ENCODE data around the gene PRKCH. TPM values are rescaled to one million over a fixed set of nuclear protein-coding genes. Genes with fewer than 3 reads are reported as not detected.

Gene PRKCH
- total RNA-seq, 1 donor from 2014 or later, result 19.1 TPM

GRCh38 chr14:61454545-61454944 lies 133.2 kb downstream of the PRKCH start:
- no peak overlapping the region for H3K27ac Mint-ChIP-seq
- peaks cover 9% of the 10 kb centered on the region for H3K36me3 Mint-ChIP-seq
- no peaks in the 10 kb centered on the region for H3K4me1 Mint-ChIP-seq (ENCODE audit: unreplicated experiment)
- DNase-seq (ENCODE audit: extremely low spot score, unreplicated experiment), result no peak
- H3K4me3 Mint-ChIP-seq, result no peak overlapping the region
- H3K9me3 Mint-ChIP-seq, result no peaks in the 10 kb centered on the region
- no peak for TF ChIP-seq CTCF (conservative IDR thresholded peaks at IDR 0.05)
- H3K27me3 Mint-ChIP-seq, result no peaks in the 10 kb centered on the region

- Mint-ChIP-seq H3K27ac (no peak overlapping the region), H3K4me3 (no peak overlapping the region), H3K27me3 (no peaks in the 10 kb centered on the region), H3K36me3 (peaks cover 12% of the 10 kb centered on the region), H3K9me3 (no peaks in the 10 kb centered on the region), H3K4me1 (ENCODE audit: unreplicated experiment) (no peaks in the 10 kb centered on the region)
- DNase-seq (ENCODE audit: extremely low spot score, unreplicated experiment), result no peak
- TF ChIP-seq CTCF (conservative IDR thresholded peaks at IDR 0.05), result no peak
These were observed 134.0 kb downstream of the PRKCH start for GRCh38 chr14:61455351-61455750.

GRCh38 chr14:61456720-61457119 lies 135.3 kb downstream of the PRKCH start:
- Mint-ChIP-seq H3K4me1 (ENCODE audit: unreplicated experiment) (peaks cover 7% of the 10 kb centered on the region), H3K9me3 (no peaks in the 10 kb centered on the region), H3K4me3 (no peak overlapping the region), H3K36me3 (peaks cover 12% of the 10 kb centered on the region), H3K27ac (no peak overlapping the region), H3K27me3 (no peaks in the 10 kb centered on the region)
- no peak for DNase-seq (ENCODE audit: extremely low spot score, unreplicated experiment)
- peak; percentile 93 for TF ChIP-seq CTCF (conservative IDR thresholded peaks at IDR 0.05)

GRCh38 chr14:61458766-61459165 lies 137.4 kb downstream of the PRKCH start:
- no peak overlapping the region for H3K4me3 Mint-ChIP-seq
- no peaks in the 10 kb centered on the region for H3K27me3 Mint-ChIP-seq
- peak overlapping the region; percentile 16 for H3K27ac Mint-ChIP-seq
- H3K36me3 Mint-ChIP-seq, result peaks cover 12% of the 10 kb centered on the region
- H3K4me1 Mint-ChIP-seq (ENCODE audit: unreplicated experiment), result peaks cover 23% of the 10 kb centered on the region
- H3K9me3 Mint-ChIP-seq, result no peaks in the 10 kb centered on the region
- TF ChIP-seq CTCF (conservative IDR thresholded peaks at IDR 0.05), result no peak
- DNase-seq (ENCODE audit: extremely low spot score, unreplicated experiment), result no peak

- DNase-seq (ENCODE audit: extremely low spot score, unreplicated experiment), result no peak
- Mint-ChIP-seq H3K9me3 (no peaks in the 10 kb centered on the region), H3K27ac (peak overlapping the region; percentile 16), H3K27me3 (no peaks in the 10 kb centered on the region), H3K36me3 (peaks cover 12% of the 10 kb centered on the region), H3K4me1 (ENCODE audit: unreplicated experiment) (peaks cover 24% of the 10 kb centered on the region), H3K4me3 (no peak overlapping the region)
- no peak for TF ChIP-seq CTCF (conservative IDR thresholded peaks at IDR 0.05)
These were observed 137.8 kb downstream of the PRKCH start for GRCh38 chr14:61459229-61459628.

GRCh38 chr14:61460063-61460462 lies 138.7 kb downstream of the PRKCH start:
- H3K9me3 Mint-ChIP-seq, result no peaks in the 10 kb centered on the region
- peaks cover 24% of the 10 kb centered on the region for H3K4me1 Mint-ChIP-seq (ENCODE audit: unreplicated experiment)
- H3K4me3 Mint-ChIP-seq, result no peak overlapping the region
- no peak overlapping the region for H3K27ac Mint-ChIP-seq
- H3K27me3 Mint-ChIP-seq, result no peaks in the 10 kb centered on the region
- DNase-seq (ENCODE audit: extremely low spot score, unreplicated experiment), result no peak
- no peak for TF ChIP-seq CTCF (conservative IDR thresholded peaks at IDR 0.05)
- H3K36me3 Mint-ChIP-seq, result peaks cover 13% of the 10 kb centered on the region

Data from type B pancreatic cell (in vitro differentiated cells).